Stimulated activated memory B cell treated with anti-CD40 and anti-IgM and Interleukin-4, amounts not matched to agents 10 μg/mL and 1 μg/mL and 100 μg/mL, for 72 hours (primary cell): ENCODE data around the gene SPRED2.

ENCODE experiments used
- ATAC-seq: fragments of 150-1000 bp; cut with Tn5 transposase; 2 replicates; pipeline ENCODE4 v1.10.0; 2021
- H3K27ac Mint-ChIP-seq: one replicate; pipeline ENCODE4 v1.8.0; 2022; ENCODE audit warnings: mild to moderate bottlenecking, mixed read lengths
- H3K27me3 Mint-ChIP-seq: one replicate; pipeline ENCODE4 v1.8.0; 2022; ENCODE audit warnings: mixed read lengths
- H3K36me3 Mint-ChIP-seq: one replicate; pipeline ENCODE4 v1.8.0; 2022; ENCODE audit warnings: mixed read lengths
- H3K4me1 Mint-ChIP-seq: one replicate; pipeline ENCODE4 v1.8.0; 2022; ENCODE audit warnings: mixed read lengths
- H3K4me3 Mint-ChIP-seq: one replicate; pipeline ENCODE4 v1.8.0; 2022; ENCODE audit warnings: mild to moderate bottlenecking, moderate library complexity, mixed read lengths
- H3K9me3 Mint-ChIP-seq: one replicate; pipeline ENCODE4 v1.8.0; 2022; ENCODE audit warnings: mixed read lengths

SPRED2 gene

GRCh38 chr2:65275141-65275915 lies 157.1 kb downstream of the SPRED2 start:
- Mint-ChIP-seq H3K4me1 (peaks cover 13% of the 10 kb centered on the region), H3K27ac (no peak overlapping the region), H3K27me3 (no peaks in the 10 kb centered on the region), H3K9me3 (no peaks in the 10 kb centered on the region), H3K4me3 (no peak overlapping the region), H3K36me3 (peaks cover 11% of the 10 kb centered on the region)
- ATAC-seq: no peak

GRCh38 chr2:65273344-65273743 lies 159.1 kb downstream of the SPRED2 start:
- Mint-ChIP-seq H3K27ac (no peak overlapping the region), H3K27me3 (no peaks in the 10 kb centered on the region), H3K4me1 (peaks cover 7% of the 10 kb centered on the region), H3K36me3 (peaks cover 22% of the 10 kb centered on the region), H3K4me3 (no peak overlapping the region), H3K9me3 (no peaks in the 10 kb centered on the region)
- ATAC-seq: no peak

- Mint-ChIP-seq H3K9me3 (no peaks in the 10 kb centered on the region), H3K27ac (no peak overlapping the region), H3K27me3 (no peaks in the 10 kb centered on the region), H3K36me3 (peaks cover 48% of the 10 kb centered on the region), H3K4me1 (peaks cover 7% of the 10 kb centered on the region), H3K4me3 (no peak overlapping the region)
- ATAC-seq: no peak
Observed at GRCh38 chr2:65268957-65269356, 163.4 kb downstream of the SPRED2 start.

DNA sequence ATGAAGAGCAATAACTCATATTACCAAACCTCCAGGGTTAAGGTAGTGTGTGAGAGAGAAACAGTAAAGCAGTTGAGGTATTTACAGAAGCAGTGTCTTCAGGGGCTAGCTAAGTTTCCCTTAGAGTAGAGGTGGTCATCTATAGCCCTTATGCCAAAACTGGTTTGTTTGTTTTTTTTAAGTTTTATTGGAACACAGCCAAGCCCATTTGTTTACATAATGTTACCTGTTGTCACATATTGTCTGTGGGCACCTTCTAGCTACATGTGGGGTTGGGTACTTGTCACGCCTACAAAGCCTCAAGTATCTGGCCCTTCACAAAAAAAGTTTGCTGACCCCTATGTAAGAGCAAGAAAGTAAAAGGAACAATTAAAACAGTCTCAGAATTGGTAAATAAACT lies 165.4 kb downstream of the SPRED2 start:
- Mint-ChIP-seq H3K36me3 (peaks cover 40% of the 10 kb centered on the region), H3K27me3 (no peaks in the 10 kb centered on the region), H3K27ac (no peak overlapping the region), H3K4me1 (peaks cover 8% of the 10 kb centered on the region), H3K4me3 (no peak overlapping the region), H3K9me3 (no peaks in the 10 kb centered on the region)
- no peak for ATAC-seq

GRCh38 chr2:65265671-65266045 lies 166.7 kb downstream of the SPRED2 start:
- H3K27ac Mint-ChIP-seq: no peak overlapping the region

DNA sequence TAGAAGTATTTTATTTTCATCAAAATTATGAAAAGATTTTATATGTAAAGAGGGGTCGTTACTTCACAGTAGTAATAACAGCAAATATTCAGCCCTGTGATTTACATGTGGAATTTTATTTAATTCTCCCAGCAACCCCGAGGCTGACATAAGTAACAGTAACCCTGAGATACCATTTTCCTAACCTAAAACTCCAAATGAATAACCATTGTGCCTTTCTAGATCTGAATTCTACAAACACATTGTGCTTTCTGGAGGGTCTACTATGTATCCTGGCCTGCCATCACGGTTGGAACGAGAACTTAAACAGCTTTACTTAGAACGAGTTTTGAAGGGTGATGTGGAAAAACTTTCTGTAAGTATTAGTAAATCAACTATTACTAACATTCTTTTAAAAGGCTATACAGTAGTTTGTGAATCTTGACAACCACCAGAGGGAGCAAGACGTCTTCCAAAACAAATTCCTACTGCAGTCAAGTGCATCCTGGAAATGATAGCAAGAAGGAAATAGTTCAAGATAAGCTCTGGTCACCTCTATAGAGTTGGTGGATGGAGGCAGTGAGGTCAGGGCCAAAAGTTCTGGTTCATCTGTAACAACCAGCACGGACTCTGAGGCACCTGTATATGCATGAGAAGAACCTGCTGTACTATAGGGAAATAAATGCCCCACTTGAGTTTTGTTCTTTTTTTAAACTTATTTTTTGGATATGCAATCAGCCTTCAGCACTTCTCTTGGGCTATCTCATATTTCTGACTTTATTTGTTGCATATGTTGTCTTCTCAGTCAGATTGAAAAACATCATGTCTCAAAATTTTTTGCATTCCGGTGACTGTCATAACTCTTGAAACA lies 167.4 kb downstream of the SPRED2 start:
- Mint-ChIP-seq H3K4me1 (peaks cover 13% of the 10 kb centered on the region), H3K4me3 (no peak overlapping the region), H3K27ac (no peak overlapping the region), H3K36me3 (peaks cover 46% of the 10 kb centered on the region), H3K27me3 (no peaks in the 10 kb centered on the region), H3K9me3 (no peaks in the 10 kb centered on the region)
- ATAC-seq: no peak

More at GRCh38 chr2:65265671-65266045, 166.7 kb downstream of the SPRED2 start:
- peaks cover 46% of the 10 kb centered on the region for H3K36me3 Mint-ChIP-seq
- no peak overlapping the region for H3K4me3 Mint-ChIP-seq
- H3K9me3 Mint-ChIP-seq: no peaks in the 10 kb centered on the region
- no peak for ATAC-seq
- peaks cover 13% of the 10 kb centered on the region for H3K4me1 Mint-ChIP-seq
- no peaks in the 10 kb centered on the region for H3K27me3 Mint-ChIP-seq

DNA sequence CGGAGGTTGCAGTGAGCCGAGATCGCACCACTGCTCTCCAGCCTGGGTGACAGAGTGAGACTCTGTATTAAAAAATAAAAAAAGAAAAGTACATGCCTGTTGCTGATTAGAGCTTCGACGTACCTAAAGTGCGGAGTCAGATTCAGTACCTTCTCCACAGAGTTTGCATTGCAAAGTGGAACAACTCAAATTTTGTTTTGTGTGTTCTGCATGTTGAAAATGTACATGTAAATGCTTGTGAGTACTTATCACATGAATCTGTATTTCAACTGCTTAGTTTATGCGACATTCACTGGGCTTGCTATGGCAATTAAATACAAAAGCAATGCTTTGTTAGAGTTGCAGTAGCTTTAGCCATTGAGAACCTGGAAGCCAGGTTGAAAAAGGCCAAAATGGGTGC lies 168.4 kb downstream of the SPRED2 start:
- Mint-ChIP-seq H3K4me1 (peaks cover 13% of the 10 kb centered on the region), H3K27me3 (no peaks in the 10 kb centered on the region), H3K36me3 (peaks cover 41% of the 10 kb centered on the region), H3K9me3 (no peaks in the 10 kb centered on the region), H3K27ac (no peak overlapping the region), H3K4me3 (no peak overlapping the region)
- no peak for ATAC-seq

DNA sequence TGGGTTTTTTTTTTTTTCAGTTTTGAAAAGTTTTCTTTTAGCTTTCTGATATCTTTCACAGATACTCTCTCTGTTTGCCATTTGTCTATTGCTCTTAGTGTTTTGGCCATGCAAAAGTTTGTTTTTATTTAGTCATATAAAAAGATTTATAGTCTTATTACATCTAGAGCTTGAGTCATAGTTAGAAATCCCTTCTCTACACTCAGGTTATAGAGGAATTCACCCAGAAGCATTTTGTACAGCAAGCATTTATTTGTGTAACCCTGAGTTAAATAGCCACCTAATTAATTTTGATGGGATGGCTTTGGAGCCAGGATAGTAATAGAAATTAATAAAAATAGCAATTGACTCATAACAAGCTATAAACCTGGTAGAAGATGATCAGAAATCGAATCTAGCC lies 169.1 kb downstream of the SPRED2 start:
- H3K27ac Mint-ChIP-seq: no peak overlapping the region

GRCh38 chr2:65261676-65262075 lies 170.7 kb downstream of the SPRED2 start:
- Mint-ChIP-seq H3K36me3 (peaks cover 45% of the 10 kb centered on the region), H3K27ac (no peak overlapping the region), H3K4me3 (no peak overlapping the region), H3K27me3 (no peaks in the 10 kb centered on the region), H3K4me1 (peaks cover 11% of the 10 kb centered on the region), H3K9me3 (no peaks in the 10 kb centered on the region)
- ATAC-seq: no peak

More for the DNA sequence above, 169.1 kb downstream of the SPRED2 start:
- H3K9me3 Mint-ChIP-seq: no peaks in the 10 kb centered on the region
- no peak overlapping the region for H3K4me3 Mint-ChIP-seq
- no peaks in the 10 kb centered on the region for H3K27me3 Mint-ChIP-seq
- ATAC-seq: no peak
- H3K36me3 Mint-ChIP-seq: peaks cover 41% of the 10 kb centered on the region
- H3K4me1 Mint-ChIP-seq: peaks cover 13% of the 10 kb centered on the region
